Spleen (tissue), 11 donors: ENCODE results near the gene DYNLT2B. TPM values are rescaled to one million over a fixed set of nuclear protein-coding genes. Genes with fewer than 3 reads are reported as not detected.

ENCODE experiments used
- DNase-seq: peaks from one replicate; pipeline ENCODE4 v3.0.0-alpha.2; 2020
- H3K27ac ChIP-seq, 8 donors: fragments of 200-600 bp; sonication (generic) in 7 of 8; 1 replicate in 4 of 8; 2 replicates in 4 of 8; pipeline versions ENCODE4 v1.5.0 to v1.8.0; 2016 to 2021; ENCODE audit warnings: inconsistent platforms in 4 of 8, mild to moderate bottlenecking in 4 of 8, moderate library complexity in 1 of 8
- H3K27me3 ChIP-seq, 7 donors: fragments of 200-600 bp; sonication (generic) in 6 of 7; replicated peaks in 1 of 7; 1 replicate in 4 of 7; 2 replicates in 3 of 7; pipeline versions ENCODE4 v1.5.0 to v1.8.0; 2016 to 2021; ENCODE audit warnings: inconsistent platforms in 3 of 7, mild to moderate bottlenecking in 1 of 7
- H3K36me3 ChIP-seq, 6 donors: fragments of 200-600 bp; sonication (generic) in 5 of 6; 1 replicate in 4 of 6; 2 replicates in 2 of 6; pipeline versions ENCODE4 v1.5.0 to v1.8.0; 2016 to 2021; ENCODE audit warnings: inconsistent platforms in 2 of 6
- H3K4me1 ChIP-seq, 6 donors: fragments of 200-600 bp; sonication (generic) in 5 of 6; 1 replicate in 3 of 6; 2 replicates in 3 of 6; pipeline versions ENCODE4 v1.5.0 to v1.8.0; 2016 to 2021; ENCODE audit warnings: inconsistent platforms in 3 of 6
- H3K4me3 ChIP-seq, 8 donors: fragments of 200-600 bp; sonication (generic) in 7 of 8; 1 replicate in 4 of 8; 2 replicates in 4 of 8; pipeline versions ENCODE4 v1.5.0 to v1.8.0; 2016 to 2021; ENCODE audit warnings: inconsistent platforms in 4 of 8, mild to moderate bottlenecking in 4 of 8, moderate library complexity in 2 of 8
- H3K9me3 ChIP-seq, 8 donors: fragments of 200-600 bp; sonication (generic) in 7 of 8; 1 replicate in 4 of 8; 2 replicates in 4 of 8; pipeline versions ENCODE4 v1.5.0 to v1.8.0; 2016 to 2021; ENCODE audit warnings: inconsistent platforms in 4 of 8
- POLR2A ChIP-seq, 3 donors: fragments of 450-650 bp; IDR thresholded peaks; one replicate each; pipeline ENCODE4 v1.5.1; 2017; ENCODE audit warnings: antibody characterized with exemption in 3 of 3, mild to moderate bottlenecking in 1 of 3
- POLR2AphosphoS5 ChIP-seq, 3 donors: sonication (generic); formaldehyde crosslinking; IDR thresholded peaks; one replicate each; pipeline ENCODE4 v1.5.1; 2017; ENCODE audit warnings: antibody characterized with exemption in 3 of 3
- WGBS, 5 donors: extraction: QIAGEN DNeasy Blood & Tissue Kit in 3 of 5; methylation state at CpG; one replicate each; pipeline versions ENCODE4 v1.1.5 to v1.1.7; 2013 to 2018; 5-methylcytosine and 5-hydroxymethylcytosine counted together
- intact Hi-C: fragments of 100-400 bp; cut with DNase I; formaldehyde crosslinking; loops from one replicate; pipeline ENCODE4 v1.15.0; 2023; ENCODE audit warnings: low total_unique reads
- polyA plus RNA-seq, 3 donors: library from polyadenylated mRNA; stranded (reverse); fragments of 200-250 nt; gene quantifications; one replicate each; pipeline ENCODE4 v1.2.1, GENCODE V29; 2013
- total RNA-seq, 7 donors: library from RNA; depleted of rRNA in 3 of 7; stranded (reverse); fragments of >200 nt in 3 of 7; fragmentation: NEBNext Ultra II Directional in 4 of 7; extraction: Animal tissue kit (Norgen Biotek cat#: 25700) in 4 of 7; gene quantifications; one replicate each; pipeline versions ENCODE4 v1.1.0 to v1.2.1, GENCODE V29; 2016 to 2021
- TF ChIP-seq, protein P1 (sequence below), 11 experiments: fragments of 200-600 bp in 7 of 11; fragments of 450-650 bp in 4 of 11; sonication (generic) in 4 of 11; IDR thresholded peaks in 8 of 11; conservative IDR thresholded peaks in 3 of 11; 1 replicate in 7 of 11; 2 replicates in 4 of 11; pipeline versions ENCODE4 v1.4.0 to v1.8.0; 2016 to 2021; ENCODE audit warnings: antibody characterized with exemption in 11 of 11, inconsistent platforms in 4 of 11, mild to moderate bottlenecking in 1 of 11
- donor health status: healthy with polysubstance abuse.
- donor health status: DM: no; HTN: no; CAD: no; lungs with moderate emphysema.
- donor health status: DM: no; HTN: no; CAD: no.
- donor health status: Bipolar disorder and iron deficiency.
- donor health status: healthy.
- donor health status: DM: no; HTN: no; CAD: no.
- donor health status: DM: yes; HTN: yes; CAD: no.

The DYNLT2B gene
- total and polyA plus RNA-seq, 10 donors, result 1.7 to 21.3 (median 7.1) TPM

GRCh38 chr3:196357905-196358304 lies 39.9 kb upstream of the DYNLT2B start:
- H3K27ac ChIP-seq, result no peak overlapping the region
- peaks cover 0 to 4% (median 0%) of the 10 kb centered on the region in 6 donors for H3K4me1 ChIP-seq
- no peak overlapping the region for H3K4me3 ChIP-seq
- no peak for DNase-seq
- TF ChIP-seq, protein P1, sequence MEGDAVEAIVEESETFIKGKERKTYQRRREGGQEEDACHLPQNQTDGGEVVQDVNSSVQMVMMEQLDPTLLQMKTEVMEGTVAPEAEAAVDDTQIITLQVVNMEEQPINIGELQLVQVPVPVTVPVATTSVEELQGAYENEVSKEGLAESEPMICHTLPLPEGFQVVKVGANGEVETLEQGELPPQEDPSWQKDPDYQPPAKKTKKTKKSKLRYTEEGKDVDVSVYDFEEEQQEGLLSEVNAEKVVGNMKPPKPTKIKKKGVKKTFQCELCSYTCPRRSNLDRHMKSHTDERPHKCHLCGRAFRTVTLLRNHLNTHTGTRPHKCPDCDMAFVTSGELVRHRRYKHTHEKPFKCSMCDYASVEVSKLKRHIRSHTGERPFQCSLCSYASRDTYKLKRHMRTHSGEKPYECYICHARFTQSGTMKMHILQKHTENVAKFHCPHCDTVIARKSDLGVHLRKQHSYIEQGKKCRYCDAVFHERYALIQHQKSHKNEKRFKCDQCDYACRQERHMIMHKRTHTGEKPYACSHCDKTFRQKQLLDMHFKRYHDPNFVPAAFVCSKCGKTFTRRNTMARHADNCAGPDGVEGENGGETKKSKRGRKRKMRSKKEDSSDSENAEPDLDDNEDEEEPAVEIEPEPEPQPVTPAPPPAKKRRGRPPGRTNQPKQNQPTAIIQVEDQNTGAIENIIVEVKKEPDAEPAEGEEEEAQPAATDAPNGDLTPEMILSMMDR (IDR thresholded peaks at IDR 0.05 in 8 of 11, conservative IDR thresholded peaks at IDR 0.05 in 3 of 11), result no peak
- no peaks in the 10 kb centered on the region for H3K27me3 ChIP-seq
- no peaks in the 10 kb centered on the region for H3K9me3 ChIP-seq
- intact Hi-C loops, result no loop called here
- peaks cover 0 to 100% (median 71%) of the 10 kb centered on the region in 6 donors for H3K36me3 ChIP-seq
- 62 to 77% (median 70%) methylated on average over 7 of the region's 7 CpGs for WGBS, 5 donors

DNA sequence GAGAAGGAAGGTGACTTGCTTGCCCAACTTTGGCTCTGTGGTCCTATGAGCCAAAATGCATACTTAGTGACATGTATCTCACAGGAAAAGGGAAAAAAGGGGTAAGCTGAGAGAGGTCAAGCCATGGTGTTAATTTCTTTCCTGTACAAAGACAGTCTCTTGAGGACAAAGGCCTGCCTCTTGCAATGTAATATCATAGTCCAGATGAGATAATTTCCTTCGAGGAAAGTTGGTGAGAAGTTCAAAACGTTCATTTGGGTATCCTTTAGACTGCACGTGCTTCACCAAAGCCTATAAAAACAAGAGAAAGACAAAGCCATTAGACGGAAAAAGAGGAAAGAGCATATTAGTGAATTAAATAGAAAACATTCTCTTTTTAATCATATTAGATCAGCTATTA lies 38.5 kb upstream of the DYNLT2B start:
- intact Hi-C loops, result no loop called here
- peaks cover 0 to 98% (median 60%) of the 10 kb centered on the region in 6 donors for H3K36me3 ChIP-seq
- H3K9me3 ChIP-seq, result no peaks in the 10 kb centered on the region
- DNase-seq, result no peak
- H3K4me3 ChIP-seq, result no peak overlapping the region
- H3K27me3 ChIP-seq, result no peaks in the 10 kb centered on the region
- peaks cover 0 to 4% (median 0%) of the 10 kb centered on the region in 6 donors for H3K4me1 ChIP-seq
- no peak overlapping the region for H3K27ac ChIP-seq
- WGBS, 5 donors, result 79 to 91% (median 82%) methylated on average over 4 of the region's 4 CpGs
- TF ChIP-seq, protein P1 (IDR thresholded peaks at IDR 0.05 in 8 of 11, conservative IDR thresholded peaks at IDR 0.05 in 3 of 11), result no peak
- no peak for TF ChIP-seq POLR2A (IDR thresholded peaks at IDR 0.05)
- no peak for TF ChIP-seq POLR2AphosphoS5 (IDR thresholded peaks at IDR 0.05)

GRCh38 chr3:196355668-196356067 lies 37.6 kb upstream of the DYNLT2B start:
- DNase-seq, result no peak
- peaks cover 0 to 97% (median 52%) of the 10 kb centered on the region in 6 donors for H3K36me3 ChIP-seq

DNA sequence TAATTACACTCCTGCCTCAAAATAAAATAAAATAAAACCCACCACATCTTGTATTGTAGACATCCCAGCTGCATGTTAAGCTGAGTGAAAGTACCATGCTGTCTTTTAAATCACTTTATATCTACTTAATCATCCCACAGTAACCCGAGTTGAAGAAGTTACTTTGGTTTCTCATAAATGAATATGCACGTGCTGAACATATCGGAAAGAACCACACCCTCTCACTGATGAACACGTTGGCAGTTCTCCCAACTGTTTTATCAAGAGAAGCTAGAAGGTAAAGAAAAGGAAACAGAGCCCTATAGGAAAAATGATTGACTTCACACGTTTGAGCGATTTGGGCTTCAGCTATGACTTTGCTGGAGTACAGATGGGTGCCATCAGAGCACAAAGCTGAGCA lies 36.1 kb upstream of the DYNLT2B start:
- no peak overlapping the region for H3K27ac ChIP-seq
- H3K4me3 ChIP-seq, result no peak overlapping the region
- no peaks in the 10 kb centered on the region for H3K9me3 ChIP-seq
- TF ChIP-seq POLR2AphosphoS5 (IDR thresholded peaks at IDR 0.05) (no peak), POLR2A (IDR thresholded peaks at IDR 0.05) (no peak)
- TF ChIP-seq, protein P1 (IDR thresholded peaks at IDR 0.05 in 8 of 11, conservative IDR thresholded peaks at IDR 0.05 in 3 of 11), result no peak
- no peaks in the 10 kb centered on the region for H3K27me3 ChIP-seq
- H3K36me3 ChIP-seq, result peaks cover 0 to 93% (median 42%) of the 10 kb centered on the region in 6 donors
- 80 to 92% (median 84%) methylated on average over 6 of the region's 6 CpGs for WGBS, 5 donors
- no peak for DNase-seq
- peaks cover 0 to 4% (median 0%) of the 10 kb centered on the region in 6 donors for H3K4me1 ChIP-seq
- intact Hi-C loops, result no loop called here

More at GRCh38 chr3:196355668-196356067, 37.6 kb upstream of the DYNLT2B start:
- intact Hi-C loops, result no loop called here
- Histone ChIP-seq H3K27ac (no peak overlapping the region), H3K9me3 (no peaks in the 10 kb centered on the region), H3K27me3 (no peaks in the 10 kb centered on the region), H3K4me1 (peaks cover 0 to 4% (median 0%) of the 10 kb centered on the region in 6 donors), H3K4me3 (no peak overlapping the region)
- WGBS, 5 donors, result 90 to 100% (median 94%) methylated on average over 1 of the region's 1 CpG
- TF ChIP-seq, protein P1 (IDR thresholded peaks at IDR 0.05 in 8 of 11, conservative IDR thresholded peaks at IDR 0.05 in 3 of 11), result no peak
- no peak for TF ChIP-seq POLR2A (IDR thresholded peaks at IDR 0.05)
- TF ChIP-seq POLR2AphosphoS5 (IDR thresholded peaks at IDR 0.05), result no peak
